ENCODE data around the gene FBXO42.

DNA sequence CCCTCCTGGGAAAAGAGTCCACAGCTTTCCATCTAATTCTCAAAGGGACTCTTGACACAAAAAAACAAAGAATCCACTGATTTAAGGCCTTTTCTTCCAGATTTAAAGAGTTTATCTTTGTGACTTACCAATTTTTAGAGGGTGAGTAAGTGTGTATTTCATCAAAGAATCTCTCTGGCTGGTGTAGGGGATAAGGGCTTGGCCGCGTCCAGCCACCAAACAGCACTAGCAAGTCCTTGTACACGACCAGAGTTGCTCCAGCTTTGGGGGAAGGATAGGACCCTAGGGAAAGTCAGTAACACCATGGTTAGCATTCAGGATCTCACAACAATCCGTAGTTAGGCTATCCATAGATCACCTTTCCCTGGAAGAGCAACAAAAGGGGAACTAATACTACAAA lies 95.8 kb downstream of the FBXO42 start:
- TF ChIP-seq MXD4 (CRISPR knock-in tag; IDR thresholded peaks at IDR 0.05) (no peak), HBP1 (CRISPR knock-in tag; IDR thresholded peaks at IDR 0.05; ENCODE audit: low read depth) (no peak), CTCF (CRISPR knock-in tag; IDR thresholded peaks at IDR 0.05) (no peak), ZNF616 (CRISPR knock-in tag; IDR thresholded peaks at IDR 0.05; ENCODE audit: low read depth) (no peak), ZSCAN31 (CRISPR knock-in tag; IDR thresholded peaks at IDR 0.05; ENCODE audit: low read depth) (no peak), ZNF138 (CRISPR knock-in tag; IDR thresholded peaks at IDR 0.05; ENCODE audit: low read depth) (no peak), RAD21 (CRISPR knock-in tag; IDR thresholded peaks at IDR 0.05) (no peak), POLR2AphosphoS5 (IDR thresholded peaks at IDR 0.05; ENCODE audit: low read depth, low read length) (no peak), MXI1 (IDR thresholded peaks at IDR 0.05; ENCODE audit: borderline replicate concordance, low read depth, low read length) (no peak), POLR2A (IDR thresholded peaks at IDR 0.05; ENCODE audit: insufficient read depth in 1 of 2, low read depth in 2 of 2, low read length in 2 of 2) (no peak)
- TF ChIP-seq, protein P1, sequence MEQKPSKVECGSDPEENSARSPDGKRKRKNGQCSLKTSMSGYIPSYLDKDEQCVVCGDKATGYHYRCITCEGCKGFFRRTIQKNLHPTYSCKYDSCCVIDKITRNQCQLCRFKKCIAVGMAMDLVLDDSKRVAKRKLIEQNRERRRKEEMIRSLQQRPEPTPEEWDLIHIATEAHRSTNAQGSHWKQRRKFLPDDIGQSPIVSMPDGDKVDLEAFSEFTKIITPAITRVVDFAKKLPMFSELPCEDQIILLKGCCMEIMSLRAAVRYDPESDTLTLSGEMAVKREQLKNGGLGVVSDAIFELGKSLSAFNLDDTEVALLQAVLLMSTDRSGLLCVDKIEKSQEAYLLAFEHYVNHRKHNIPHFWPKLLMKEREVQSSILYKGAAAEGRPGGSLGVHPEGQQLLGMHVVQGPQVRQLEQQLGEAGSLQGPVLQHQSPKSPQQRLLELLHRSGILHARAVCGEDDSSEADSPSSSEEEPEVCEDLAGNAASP (CRISPR knock-in tag; IDR thresholded peaks at IDR 0.05; ENCODE audit: borderline replicate concordance): no peak
- TF ChIP-seq, protein P2, sequence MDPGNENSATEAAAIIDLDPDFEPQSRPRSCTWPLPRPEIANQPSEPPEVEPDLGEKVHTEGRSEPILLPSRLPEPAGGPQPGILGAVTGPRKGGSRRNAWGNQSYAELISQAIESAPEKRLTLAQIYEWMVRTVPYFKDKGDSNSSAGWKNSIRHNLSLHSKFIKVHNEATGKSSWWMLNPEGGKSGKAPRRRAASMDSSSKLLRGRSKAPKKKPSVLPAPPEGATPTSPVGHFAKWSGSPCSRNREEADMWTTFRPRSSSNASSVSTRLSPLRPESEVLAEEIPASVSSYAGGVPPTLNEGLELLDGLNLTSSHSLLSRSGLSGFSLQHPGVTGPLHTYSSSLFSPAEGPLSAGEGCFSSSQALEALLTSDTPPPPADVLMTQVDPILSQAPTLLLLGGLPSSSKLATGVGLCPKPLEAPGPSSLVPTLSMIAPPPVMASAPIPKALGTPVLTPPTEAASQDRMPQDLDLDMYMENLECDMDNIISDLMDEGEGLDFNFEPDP (CRISPR knock-in tag; conservative IDR thresholded peaks at IDR 0.05): no peak
